GM12864 (cell line): ENCODE data around the gene DENND4C.
"Not testable (repeated sequence)": the region's sequence is repeated elsewhere in the genome, so short reads cannot be mapped to it uniquely, and the experiment has no call there.

Experiments used
- DNase-seq: peaks from one replicate; pipeline ENCODE4 v3.0.0-alpha.2; 2011; ENCODE audit warnings: low read depth
- H3K4me3 ChIP-seq: 2 replicates; pipeline ENCODE4 v1.5.1; 2011; ENCODE audit warnings: mild to moderate bottlenecking, low read depth, low read length, control low read depth
- TF ChIP-seq, protein P1 (sequence below): IDR thresholded peaks from 2 replicates; pipeline ENCODE4 v1.5.1; 2011; ENCODE audit warnings: low read depth, mild to moderate bottlenecking, moderate library complexity, low read length, control low read depth, inconsistent platforms; ENCODE audit errors: missing control alignments

DENND4C gene

DNA sequence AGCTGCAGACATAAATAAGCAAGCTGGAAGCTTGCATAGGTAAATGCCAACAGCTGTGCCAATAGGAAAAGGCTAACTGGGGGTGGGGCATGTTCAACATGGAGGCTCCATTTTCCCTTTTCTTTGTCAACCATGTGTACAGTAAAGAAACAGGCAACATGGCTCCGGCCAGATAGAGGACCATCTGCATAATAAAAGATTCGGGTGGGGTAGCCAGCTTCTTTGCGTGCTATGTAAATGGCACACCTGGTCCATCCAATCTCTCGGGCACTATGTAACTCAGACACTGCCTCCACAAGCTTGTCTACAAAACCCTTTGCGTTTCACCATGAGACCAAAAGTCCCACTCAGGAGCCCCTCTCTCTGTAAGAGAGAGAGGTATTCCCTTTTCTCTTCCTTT, 41.7 kb upstream of the DENND4C start:
- TF ChIP-seq, protein P1, sequence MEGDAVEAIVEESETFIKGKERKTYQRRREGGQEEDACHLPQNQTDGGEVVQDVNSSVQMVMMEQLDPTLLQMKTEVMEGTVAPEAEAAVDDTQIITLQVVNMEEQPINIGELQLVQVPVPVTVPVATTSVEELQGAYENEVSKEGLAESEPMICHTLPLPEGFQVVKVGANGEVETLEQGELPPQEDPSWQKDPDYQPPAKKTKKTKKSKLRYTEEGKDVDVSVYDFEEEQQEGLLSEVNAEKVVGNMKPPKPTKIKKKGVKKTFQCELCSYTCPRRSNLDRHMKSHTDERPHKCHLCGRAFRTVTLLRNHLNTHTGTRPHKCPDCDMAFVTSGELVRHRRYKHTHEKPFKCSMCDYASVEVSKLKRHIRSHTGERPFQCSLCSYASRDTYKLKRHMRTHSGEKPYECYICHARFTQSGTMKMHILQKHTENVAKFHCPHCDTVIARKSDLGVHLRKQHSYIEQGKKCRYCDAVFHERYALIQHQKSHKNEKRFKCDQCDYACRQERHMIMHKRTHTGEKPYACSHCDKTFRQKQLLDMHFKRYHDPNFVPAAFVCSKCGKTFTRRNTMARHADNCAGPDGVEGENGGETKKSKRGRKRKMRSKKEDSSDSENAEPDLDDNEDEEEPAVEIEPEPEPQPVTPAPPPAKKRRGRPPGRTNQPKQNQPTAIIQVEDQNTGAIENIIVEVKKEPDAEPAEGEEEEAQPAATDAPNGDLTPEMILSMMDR, result no peak
- DNase-seq, result no peak
- no peak overlapping the region for H3K4me3 ChIP-seq

DNA sequence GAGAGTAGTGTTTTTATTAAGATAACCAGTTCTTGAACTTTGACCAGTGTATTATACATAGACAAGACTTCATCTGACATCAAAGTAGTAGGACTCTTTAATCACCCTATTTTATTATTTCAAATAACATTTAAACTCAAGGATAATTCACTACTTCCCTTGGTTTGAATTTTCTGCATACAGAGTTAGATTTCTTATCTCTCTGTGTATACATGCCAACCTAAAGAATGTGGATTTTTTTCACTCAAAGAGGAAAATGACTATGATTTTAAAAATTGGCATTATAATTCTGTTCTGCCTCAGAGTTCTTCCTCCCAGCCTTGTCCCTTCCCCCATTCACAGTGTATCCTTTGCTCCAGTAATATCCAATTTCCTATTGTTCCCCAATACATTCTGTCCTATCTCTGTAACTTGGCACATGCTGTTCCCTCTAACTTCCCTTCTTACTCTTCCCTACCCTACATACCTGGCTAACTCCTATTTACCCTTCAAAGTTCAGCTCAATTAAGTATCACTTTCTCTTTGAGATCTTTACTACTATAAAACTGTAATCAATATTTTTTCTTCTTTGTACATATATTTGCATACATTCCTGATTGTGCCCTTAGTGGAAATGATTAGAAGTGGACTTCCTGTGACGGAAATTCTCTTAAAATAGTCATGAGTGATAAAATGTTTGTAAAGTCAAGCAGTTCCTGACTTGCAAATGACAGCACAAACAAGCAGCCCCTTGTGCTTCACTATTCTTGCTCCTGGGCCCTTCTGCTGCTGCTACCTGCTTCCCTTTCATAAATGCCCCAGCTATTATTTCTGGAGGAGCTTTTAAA, 38.1 kb upstream of the DENND4C start:
- no peak for DNase-seq
- TF ChIP-seq, protein P1, result no peak
- no peak overlapping the region for H3K4me3 ChIP-seq

DNA sequence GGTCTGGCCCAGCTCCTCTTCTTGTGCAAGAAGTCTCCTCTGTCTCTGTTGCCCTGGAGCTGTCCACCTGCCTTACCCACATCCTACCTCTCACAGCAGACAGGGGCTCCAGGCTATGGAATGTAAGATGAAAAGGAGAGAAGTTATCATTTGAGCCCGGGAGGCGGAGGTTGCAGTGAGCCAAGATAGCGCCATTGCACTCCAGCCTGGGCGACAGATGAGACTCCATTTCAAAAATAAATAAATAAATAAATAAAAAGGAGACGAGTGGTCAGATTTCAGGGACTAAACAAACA, 37.5 kb upstream of the DENND4C start:
- TF ChIP-seq, protein P1, result no peak
- no peak for DNase-seq
- H3K4me3 ChIP-seq, result no peak overlapping the region

DNA sequence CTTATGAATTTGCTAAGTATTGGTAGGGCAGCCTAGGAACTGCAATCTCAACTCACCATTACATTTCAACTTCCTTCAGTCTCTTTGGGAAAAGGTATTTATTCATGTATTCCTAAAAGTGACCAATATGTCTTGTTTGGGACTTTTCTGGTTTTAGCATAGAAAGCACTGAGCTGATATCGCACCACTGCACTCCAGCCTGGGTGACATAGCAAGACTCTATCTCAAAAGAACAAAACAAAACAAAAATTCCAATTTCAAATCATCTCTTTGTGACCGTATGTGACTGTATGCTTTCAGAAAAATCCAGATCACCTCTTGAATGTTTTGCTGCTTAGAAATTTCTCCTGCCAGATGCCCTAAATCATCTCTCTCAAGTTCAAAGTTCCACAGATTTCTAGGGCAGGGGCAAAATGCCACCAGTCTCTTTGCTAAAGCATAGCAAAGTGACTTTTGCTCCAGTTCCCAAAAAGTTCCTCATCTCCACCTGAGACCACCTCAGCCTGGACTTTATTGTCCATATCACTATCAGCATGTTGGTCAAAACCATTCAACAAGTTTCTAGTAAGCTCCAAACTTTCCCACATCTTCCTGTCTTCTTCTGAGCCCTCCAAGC, 37.0 kb upstream of the DENND4C start:
- not testable (repeated sequence) for DNase-seq, H3K4me3 ChIP-seq

DNA sequence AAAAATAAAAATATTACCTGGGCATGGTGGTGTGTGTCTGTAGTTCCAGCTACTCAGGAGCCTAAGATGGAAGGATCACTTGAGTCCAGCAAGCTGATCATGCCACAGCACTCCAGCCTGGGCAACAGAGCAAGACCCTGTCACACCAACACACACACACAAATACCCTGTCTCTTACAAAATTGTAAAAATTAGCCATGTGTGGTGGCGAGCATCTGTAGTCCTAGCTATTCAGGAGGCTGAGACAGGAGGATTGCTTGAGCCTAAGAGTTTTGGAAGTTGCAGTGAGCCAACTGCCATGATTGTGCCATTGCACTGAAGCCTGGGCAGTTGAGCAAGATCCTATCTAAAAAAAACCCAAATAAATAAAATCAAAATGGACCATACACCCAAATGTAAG, 32.1 kb upstream of the DENND4C start:
- no peak for DNase-seq
- no peak overlapping the region for H3K4me3 ChIP-seq
- TF ChIP-seq, protein P1, result no peak

DNA sequence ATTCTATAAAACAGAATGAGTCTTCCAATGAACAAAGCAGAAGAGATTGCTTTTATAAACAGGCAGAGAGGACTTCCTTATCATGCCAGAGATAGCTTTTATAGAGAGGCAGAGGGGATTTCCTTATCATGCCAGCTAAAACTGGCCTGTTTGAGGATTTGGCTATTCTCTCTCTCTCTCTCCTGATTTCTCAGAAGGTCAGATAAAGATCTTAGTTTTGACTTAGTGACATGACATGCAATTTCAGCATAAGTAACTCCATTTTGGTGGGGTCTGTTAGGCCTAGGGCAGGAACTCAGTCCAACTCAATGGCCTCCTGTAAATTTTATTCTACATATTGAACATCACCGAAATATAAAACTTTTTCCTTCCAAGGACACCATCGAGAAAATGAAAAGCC, 31.5 kb upstream of the DENND4C start:
- no peak for DNase-seq
- H3K4me3 ChIP-seq, result no peak overlapping the region
- TF ChIP-seq, protein P1, result no peak

DNA sequence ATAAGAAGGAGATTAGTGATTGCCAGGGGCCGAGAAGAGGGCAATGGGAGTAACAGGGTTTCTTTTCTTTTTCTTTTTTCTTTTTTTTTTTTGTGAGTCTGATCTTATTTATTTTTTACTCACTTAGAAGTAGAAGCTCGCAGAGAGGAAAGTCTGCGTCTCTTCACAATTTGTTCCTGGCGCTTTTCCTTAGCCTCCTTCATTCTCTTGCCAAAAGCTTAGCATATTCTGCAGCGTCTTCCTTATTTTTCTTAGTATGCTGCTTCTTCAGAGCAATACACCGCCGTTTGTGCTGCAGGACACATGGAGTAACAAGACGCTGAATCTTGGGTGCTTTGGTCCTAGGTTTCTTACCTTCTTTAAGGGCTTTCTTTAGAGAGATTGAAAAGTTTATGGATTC, 30.3 kb upstream of the DENND4C start:
- H3K4me3 ChIP-seq, result no peak overlapping the region
- TF ChIP-seq, protein P1, result no peak
- no peak for DNase-seq
